ENCODE data around the gene MRPL24. TPM values are rescaled to one million over a fixed set of nuclear protein-coding genes. Genes with fewer than 3 reads are reported as not detected.

Gene MRPL24
- total and polyA plus RNA-seq, 2 donors from 2014 or later = 71.9 to 174 TPM

- no peak for TF ChIP-seq CTCF (IDR thresholded peaks at IDR 0.05; ENCODE audit: borderline replicate concordance, extremely low read depth, insufficient read depth)
- Histone ChIP-seq H3K9me3 (ENCODE audit: control insufficient read depth in 2 of 3, insufficient read depth in 1 of 3, low read length in 3 of 3) (no peaks in the 10 kb centered on the region), H3K9ac (ENCODE audit: low read length in 3 of 3) (no peak overlapping the region), H3K27me3 (ENCODE audit: control insufficient read depth, insufficient read depth, low read length) (no peaks in the 10 kb centered on the region), H3K36me3 (ENCODE audit: control insufficient read depth in 2 of 3, insufficient read depth in 3 of 3, low read length in 3 of 3) (peaks cover 0 to 21% (median 6%) of the 10 kb centered on the region in 3 donors), H3K4me1 (ENCODE audit: control insufficient read depth in 2 of 3, insufficient read depth in 2 of 3, low read depth in 1 of 3, low read length in 3 of 3) (peaks cover 0 to 25% (median 23%) of the 10 kb centered on the region in 3 donors), H3K4me3 (ENCODE audit: low read length in 3 of 3) (no peak overlapping the region), H3K27ac (ENCODE audit: low read depth in 2 of 2, low read length in 2 of 2) (no peak overlapping the region)
- FAIRE-seq (no peak), DNase-seq (no peak)
- intact Hi-C loops (cut with DNase I) = no loop called here
Observed at GRCh38 chr1:156742801-156743200, 1.9 kb upstream of the MRPL24 start.

- TF ChIP-seq CTCF (IDR thresholded peaks at IDR 0.05; ENCODE audit: borderline replicate concordance, extremely low read depth, insufficient read depth) = no peak
- H3K36me3 ChIP-seq (ENCODE audit: control insufficient read depth in 2 of 3, insufficient read depth in 3 of 3, low read length in 3 of 3) = peaks cover 0 to 21% (median 7%) of the 10 kb centered on the region in 3 donors
Observed at GRCh38 chr1:156742017-156742416, 1.1 kb upstream of the MRPL24 start.

GRCh38 chr1:156741481-156741983 is 644 bp upstream of the MRPL24 start:
- Histone ChIP-seq H3K4me1 (ENCODE audit: control insufficient read depth in 2 of 3, insufficient read depth in 2 of 3, low read depth in 1 of 3, low read length in 3 of 3) (peaks cover 0 to 20% (median 17%) of the 10 kb centered on the region in 3 donors), H3K9ac (ENCODE audit: low read length in 3 of 3) (peak overlapping the region in 2 of 3 donors; percentile 19 to 66)

More at GRCh38 chr1:156742017-156742416, 1.1 kb upstream of the MRPL24 start:
- no peak overlapping the region for H3K9ac ChIP-seq (ENCODE audit: low read length in 3 of 3)
- H3K4me1 ChIP-seq (ENCODE audit: control insufficient read depth in 2 of 3, insufficient read depth in 2 of 3, low read depth in 1 of 3, low read length in 3 of 3) = peaks cover 0 to 20% (median 17%) of the 10 kb centered on the region in 3 donors
- peak overlapping the region in 1 of 2 donors; percentile 90 for H3K27ac ChIP-seq (ENCODE audit: low read depth in 2 of 2, low read length in 2 of 2)
- H3K9me3 ChIP-seq (ENCODE audit: control insufficient read depth in 2 of 3, insufficient read depth in 1 of 3, low read length in 3 of 3) = no peaks in the 10 kb centered on the region
- H3K4me3 ChIP-seq (ENCODE audit: low read length in 3 of 3) = no peak overlapping the region
- no peaks in the 10 kb centered on the region for H3K27me3 ChIP-seq (ENCODE audit: control insufficient read depth, insufficient read depth, low read length)
- FAIRE-seq (no peak), DNase-seq (no peak)
- intact Hi-C loops (cut with DNase I) = no loop called here

More at GRCh38 chr1:156741481-156741983, 644 bp upstream of the MRPL24 start:
- TF ChIP-seq CTCF (IDR thresholded peaks at IDR 0.05; ENCODE audit: borderline replicate concordance, extremely low read depth, insufficient read depth) = no peak
- FAIRE-seq (no peak), DNase-seq (no peak)
- Histone ChIP-seq H3K27me3 (ENCODE audit: control insufficient read depth, insufficient read depth, low read length) (no peaks in the 10 kb centered on the region), H3K27ac (ENCODE audit: low read depth in 2 of 2, low read length in 2 of 2) (peak overlapping the region; percentile 76 to 90), H3K4me3 (ENCODE audit: low read length in 3 of 3) (peak overlapping the region; percentile 0 to 96 (median 26)), H3K9me3 (ENCODE audit: control insufficient read depth in 2 of 3, insufficient read depth in 1 of 3, low read length in 3 of 3) (no peaks in the 10 kb centered on the region), H3K36me3 (ENCODE audit: control insufficient read depth in 2 of 3, insufficient read depth in 3 of 3, low read length in 3 of 3) (peaks cover 0 to 21% (median 9%) of the 10 kb centered on the region in 3 donors)
- intact Hi-C loops (cut with DNase I) = no loop called here

Data from kidney (tissue), 14 donors.